Measurements from ENCODE around the gene RAB30. TPM values are rescaled to one million over a fixed set of nuclear protein-coding genes. Genes with fewer than 3 reads are reported as not detected.

The RAB30 gene
- total and polyA plus RNA-seq, 9 of the 15 experiments (the other 6 are each of a cell fraction or from before 2014, with no cell fraction given), result 0.29 to 1.3 (median 1.0) TPM

DNA sequence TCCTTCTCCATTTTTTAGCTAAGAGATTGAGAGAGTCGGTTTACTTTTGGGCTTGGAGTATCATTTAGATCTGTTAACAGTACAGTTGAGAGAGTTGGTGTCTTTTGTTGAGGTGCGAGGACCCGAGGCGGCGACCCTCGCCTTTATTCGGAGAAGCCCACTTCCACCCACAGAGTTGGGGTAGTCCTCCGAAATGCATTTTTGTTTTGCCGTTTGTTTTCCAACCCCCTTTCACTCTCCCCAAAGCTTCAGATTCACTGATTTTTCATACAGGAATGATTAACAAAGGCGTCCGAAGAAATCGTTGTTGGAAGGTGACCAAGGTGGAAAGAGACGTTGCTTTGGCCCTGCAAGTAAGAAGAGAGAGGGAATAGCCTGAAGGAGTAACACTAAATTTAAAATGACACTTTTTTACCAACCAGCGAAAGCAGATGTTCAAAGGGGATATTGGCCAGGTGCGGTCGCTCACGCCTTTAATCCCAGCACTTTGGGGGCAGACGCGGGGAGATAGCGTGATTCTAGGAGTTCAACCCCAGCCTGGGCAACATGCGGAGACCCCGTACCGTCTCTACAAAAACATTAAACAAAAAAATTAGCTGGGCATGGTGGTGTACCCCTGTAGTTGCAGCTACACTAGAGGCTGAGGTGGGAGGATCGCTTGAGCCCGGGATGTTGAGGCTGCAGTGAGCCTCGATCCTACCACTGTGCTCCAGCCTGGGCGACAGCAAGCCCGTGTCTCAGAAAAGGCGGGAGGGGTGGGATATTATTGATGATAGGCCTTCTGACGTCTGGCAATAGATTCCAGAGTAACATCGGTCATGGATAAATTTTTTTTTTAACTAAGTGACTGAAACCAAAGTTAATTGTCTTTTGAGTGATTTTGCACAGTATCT is 899 bp upstream of the RAB30 start (continued):
- 0 out of 2 replicates have a peak, but pooled peaks have one; percentile 51 for TF ChIP-seq ZC3H4 (CRISPR knock-in tag; IDR thresholded peaks at IDR 0.05; ENCODE audit: borderline replicate concordance)

DNA sequence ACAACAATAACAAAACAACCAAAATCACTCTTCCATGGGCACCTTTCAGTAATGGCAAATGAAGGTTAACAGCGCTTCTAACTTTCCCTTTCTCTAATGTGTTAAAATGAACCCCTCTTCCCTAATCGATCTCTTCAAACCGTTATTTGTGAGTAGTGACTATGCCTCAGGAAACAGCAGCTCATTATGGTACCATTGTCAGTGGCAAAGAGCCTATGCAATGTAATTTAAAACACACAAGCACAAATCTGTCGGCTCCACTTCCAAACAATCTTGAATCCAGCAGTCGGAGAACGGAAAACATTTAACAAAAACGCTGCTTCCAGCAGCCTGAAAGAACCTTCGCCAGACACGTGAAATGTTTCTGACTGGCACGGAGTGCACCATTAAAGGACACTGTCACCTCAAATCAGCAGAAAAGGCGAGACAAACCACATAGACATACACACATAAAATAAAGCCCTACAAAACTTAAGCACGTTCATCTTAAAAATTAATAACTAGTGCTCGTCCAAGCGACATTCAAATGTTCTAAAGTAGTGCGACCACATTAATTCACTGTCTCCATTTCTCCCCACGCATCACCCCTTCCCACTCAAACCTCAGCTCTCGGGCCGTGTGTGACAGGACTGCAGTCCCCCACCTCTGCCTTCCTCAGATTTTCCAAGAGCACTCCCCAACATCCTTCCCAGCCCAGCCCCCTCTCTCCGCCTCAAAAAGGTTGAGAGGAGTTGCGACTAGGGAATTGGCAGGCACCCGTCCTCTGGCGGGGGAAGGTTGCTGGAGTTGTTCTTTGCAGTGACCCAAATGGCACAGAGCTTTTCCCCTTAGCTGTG is 748 bp downstream of the RAB30 start:
- H3K4me1 ChIP-seq (replicated peaks in 1 of 2; ENCODE audit: control insufficient read depth in 2 of 2, insufficient read depth in 2 of 2, low read length in 2 of 2), result peaks cover 12% of the 10 kb centered on the region in 2 experiments; a peak in 2 of 5 replicates
- DNase-seq (ENCODE audit: extremely low read depth in 1 of 4, low spot score in 3 of 4), result peak in 2 of 4 experiments; percentile 17 to 18
- H3K4me3 ChIP-seq, result peak overlapping the region; percentile 68
- BruUV-seq (replicated peaks), result TSS peak; percentile 71
- in situ Hi-C loops (cut with MboI), result no loop called here
- no peaks in the 10 kb centered on the region for H3K27me3 ChIP-seq (ENCODE audit: control insufficient read depth in 2 of 2, insufficient read depth in 2 of 2, low read length in 2 of 2)
- no peak for FAIRE-seq
- H2AFZ ChIP-seq (ENCODE audit: low read depth, low read length), result peak overlapping the region; percentile 93
- H3K36me3 ChIP-seq (ENCODE audit: control insufficient read depth, insufficient read depth, low read length), result peaks cover 28% of the 10 kb centered on the region; the same call in 2 of the 3 replicates
- intact Hi-C loops (cut with micrococcal nuclease), result loop anchor here (1.0 to 5.0 kb wide), 3 partner anchors 64 to 165 kb away; partner anchors contain the start of gene PCF11
- H3K79me2 ChIP-seq (ENCODE audit: control insufficient read depth, insufficient read depth, low read length), result peaks cover 31% of the 10 kb centered on the region
- peak overlapping the region; percentile 88 to 93 for H3K9ac ChIP-seq (ENCODE audit: insufficient read depth in 1 of 2, low read depth in 2 of 2, low read length in 2 of 2)
- H3K9me3 ChIP-seq (replicated peaks; ENCODE audit: control insufficient read depth, insufficient read depth, low read depth, low read length), result no peaks in the 10 kb centered on the region
- ChIA-PET CTCF (ENCODE audit: low intra/inter-chr PET ratio) (no interaction called here), POLR2A (interaction anchor here (0.7 to 2.5 kb wide), 8 partner anchors 8 to 136 kb away, joined by 3 to 11 read pairs (median 4); partner anchors contain the start of gene PCF11)
- ATAC-seq, result peak; percentile 1
- H3K4me2 ChIP-seq (ENCODE audit: insufficient read depth, low read length), result peak overlapping the region; percentile 88
- H3K27ac ChIP-seq (ENCODE audit: extremely low read depth, low read depth, low read length), result peak overlapping the region; percentile 8; the same call in 2 of the 3 replicates
- no peaks in the 10 kb centered on the region for H3K9me1 ChIP-seq (ENCODE audit: control insufficient read depth, insufficient read depth, low read length)
- no peaks in the 10 kb centered on the region for H4K20me1 ChIP-seq (replicated peaks; ENCODE audit: control insufficient read depth, insufficient read depth, low read length)
- 15% methylated on average over 22 of the region's 22 CpGs for WGBS (ENCODE audit: insufficient coverage, low coverage, missing lambda C conversion rate)
- TF ChIP-seq, protein P1, sequence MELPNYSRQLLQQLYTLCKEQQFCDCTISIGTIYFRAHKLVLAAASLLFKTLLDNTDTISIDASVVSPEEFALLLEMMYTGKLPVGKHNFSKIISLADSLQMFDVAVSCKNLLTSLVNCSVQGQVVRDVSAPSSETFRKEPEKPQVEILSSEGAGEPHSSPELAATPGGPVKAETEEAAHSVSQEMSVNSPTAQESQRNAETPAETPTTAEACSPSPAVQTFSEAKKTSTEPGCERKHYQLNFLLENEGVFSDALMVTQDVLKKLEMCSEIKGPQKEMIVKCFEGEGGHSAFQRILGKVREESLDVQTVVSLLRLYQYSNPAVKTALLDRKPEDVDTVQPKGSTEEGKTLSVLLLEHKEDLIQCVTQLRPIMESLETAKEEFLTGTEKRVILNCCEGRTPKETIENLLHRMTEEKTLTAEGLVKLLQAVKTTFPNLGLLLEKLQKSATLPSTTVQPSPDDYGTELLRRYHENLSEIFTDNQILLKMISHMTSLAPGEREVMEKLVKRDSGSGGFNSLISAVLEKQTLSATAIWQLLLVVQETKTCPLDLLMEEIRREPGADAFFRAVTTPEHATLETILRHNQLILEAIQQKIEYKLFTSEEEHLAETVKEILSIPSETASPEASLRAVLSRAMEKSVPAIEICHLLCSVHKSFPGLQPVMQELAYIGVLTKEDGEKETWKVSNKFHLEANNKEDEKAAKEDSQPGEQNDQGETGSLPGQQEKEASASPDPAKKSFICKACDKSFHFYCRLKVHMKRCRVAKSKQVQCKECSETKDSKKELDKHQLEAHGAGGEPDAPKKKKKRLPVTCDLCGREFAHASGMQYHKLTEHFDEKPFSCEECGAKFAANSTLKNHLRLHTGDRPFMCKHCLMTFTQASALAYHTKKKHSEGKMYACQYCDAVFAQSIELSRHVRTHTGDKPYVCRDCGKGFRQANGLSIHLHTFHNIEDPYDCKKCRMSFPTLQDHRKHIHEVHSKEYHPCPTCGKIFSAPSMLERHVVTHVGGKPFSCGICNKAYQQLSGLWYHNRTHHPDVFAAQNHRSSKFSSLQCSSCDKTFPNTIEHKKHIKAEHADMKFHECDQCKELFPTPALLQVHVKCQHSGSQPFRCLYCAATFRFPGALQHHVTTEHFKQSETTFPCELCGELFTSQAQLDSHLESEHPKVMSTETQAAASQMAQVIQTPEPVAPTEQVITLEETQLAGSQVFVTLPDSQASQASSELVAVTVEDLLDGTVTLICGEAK (IDR thresholded peaks at IDR 0.05), result 0 out of 2 replicates have a peak, but pooled peaks have one; percentile 31
- TF ChIP-seq, protein P1 (CRISPR knock-in tag; IDR thresholded peaks at IDR 0.05), result no peak
